NCI-H82 (cell line): ENCODE measurements around the gene ISG20.
"Not testable (repeated sequence)": the region's sequence is repeated elsewhere in the genome, so short reads cannot be mapped to it uniquely, and the experiment has no call there.

Experiments
- DNase-seq: peaks from one replicate; lab custom pipeline; 2025; lab: John Stamatoyannopoulos, UW

ISG20 gene

DNA sequence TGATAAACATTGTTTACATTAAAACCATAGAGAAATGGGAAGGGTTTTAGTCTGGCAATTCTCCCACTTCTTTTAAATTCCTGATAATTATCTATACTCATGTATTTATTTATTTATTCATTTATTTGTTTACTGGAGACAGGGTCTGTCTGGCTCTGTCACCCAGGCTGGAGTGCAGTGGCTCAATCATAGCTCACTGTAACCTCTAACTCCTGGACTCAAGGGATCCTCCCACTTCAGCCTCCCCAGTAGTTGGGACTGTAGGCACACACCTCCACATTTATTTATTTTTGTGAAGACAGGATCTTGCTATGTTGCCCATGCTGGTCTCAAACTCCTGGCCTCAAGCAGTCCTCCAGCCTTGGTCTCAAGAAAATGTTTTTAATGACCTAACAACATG, 20.1 kb upstream of the ISG20 start:
- no peak for DNase-seq

DNA sequence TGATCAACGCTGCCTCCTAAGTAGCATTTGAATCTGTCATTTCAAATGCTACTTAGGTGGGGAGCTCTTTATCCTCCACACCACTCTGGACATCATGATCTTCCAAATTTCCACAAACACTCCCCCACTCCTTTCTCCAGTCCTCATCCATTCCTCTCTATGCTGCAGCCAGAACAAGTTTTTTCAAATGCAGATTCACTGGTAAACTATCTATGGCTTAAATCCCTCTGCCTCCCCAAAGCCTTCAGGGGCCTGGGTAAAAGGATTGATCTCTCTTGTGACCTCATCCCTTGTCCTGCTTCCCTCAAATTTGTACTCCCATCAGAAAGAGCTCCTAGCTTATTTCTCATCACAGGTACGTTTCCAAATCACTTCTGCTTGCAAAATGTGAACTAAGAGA, 19.0 kb upstream of the ISG20 start:
- peak; percentile 38 for DNase-seq

DNA sequence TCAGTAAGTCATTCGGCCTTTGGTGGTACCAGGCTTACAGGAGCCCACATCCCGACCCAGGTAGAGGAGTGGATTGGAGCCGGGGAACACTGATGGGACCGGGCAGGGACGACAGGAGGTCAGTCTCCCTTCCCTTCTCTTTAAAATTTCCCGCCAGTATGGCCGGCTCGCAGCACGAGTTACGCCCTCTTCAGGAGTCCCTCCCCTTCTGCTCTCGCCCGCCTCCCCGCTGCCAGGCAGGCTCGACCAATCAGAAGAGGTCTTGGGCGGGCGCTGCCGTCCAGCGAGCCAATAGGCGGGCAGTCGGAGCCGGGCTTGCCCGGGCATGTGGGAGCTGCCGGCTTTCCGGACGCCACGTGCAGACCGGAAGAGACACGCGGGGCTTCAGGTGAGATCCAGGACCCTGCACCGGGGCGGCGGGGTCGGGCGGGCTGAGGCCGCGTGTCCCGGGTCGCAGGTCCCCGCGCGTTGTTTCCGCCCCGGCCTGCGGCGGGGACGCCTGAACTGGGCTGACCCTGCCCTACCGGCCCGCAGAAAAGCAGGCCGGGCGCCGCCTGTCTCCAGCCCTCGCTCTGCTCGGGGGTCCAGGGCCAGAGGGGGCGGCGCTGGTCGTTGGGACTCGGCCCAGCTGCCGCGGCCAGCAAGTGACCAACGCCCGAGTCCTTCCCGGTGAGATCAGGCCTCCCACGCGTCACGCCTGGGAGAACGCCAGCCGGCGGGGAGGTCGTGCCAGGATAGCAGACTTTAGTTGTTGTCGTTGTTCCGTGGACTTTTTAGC, 17.6 kb upstream of the ISG20 start, which contains the start of gene AEN:
AEN (plus strand) TSS at position 346 of the 778 bp plus-strand sequence. CDS start 4,870 bp downstream, outside the sequence.
- DNase-seq: peak; percentile 98

DNA sequence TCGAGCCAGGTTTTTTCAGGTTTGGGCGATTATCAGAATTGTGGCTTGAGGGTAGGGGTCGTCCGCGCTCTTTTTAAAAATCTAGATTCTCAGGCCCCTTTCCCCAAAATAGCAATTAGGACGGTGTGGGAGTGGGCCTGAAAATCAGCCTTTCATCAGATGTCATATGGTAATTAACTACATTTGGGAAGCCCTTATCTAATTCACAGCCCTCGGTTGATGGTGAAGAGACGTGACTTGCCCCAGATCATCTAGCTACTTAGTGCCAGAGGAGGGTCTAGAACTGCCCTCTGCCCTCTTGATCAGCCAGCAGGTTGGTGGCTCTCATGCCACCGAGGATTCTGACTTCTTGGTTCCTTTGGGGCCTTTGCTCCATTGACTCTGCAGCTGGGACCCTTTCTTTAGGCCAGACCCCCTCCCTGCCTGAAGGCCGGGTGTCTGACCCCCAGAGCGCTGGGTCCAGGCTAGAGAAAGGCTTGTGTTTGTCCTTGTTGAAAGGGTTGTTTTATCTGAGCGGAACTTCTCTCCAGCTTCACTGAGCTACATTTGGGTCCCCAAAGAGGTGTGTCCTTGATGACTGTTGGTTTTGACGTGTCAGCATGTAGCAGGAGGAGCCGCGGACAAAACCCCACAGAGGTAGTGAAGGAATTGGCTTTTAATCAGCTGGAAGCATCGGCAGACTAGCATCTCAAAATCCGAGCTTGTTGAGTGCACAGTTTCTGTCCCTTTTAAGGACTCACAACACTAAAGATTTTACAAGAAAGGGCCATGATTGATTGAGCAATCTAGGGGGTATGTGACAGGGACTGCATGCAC, 16.8 kb upstream of the ISG20 start:
- DNase-seq: peak; percentile 43

DNA sequence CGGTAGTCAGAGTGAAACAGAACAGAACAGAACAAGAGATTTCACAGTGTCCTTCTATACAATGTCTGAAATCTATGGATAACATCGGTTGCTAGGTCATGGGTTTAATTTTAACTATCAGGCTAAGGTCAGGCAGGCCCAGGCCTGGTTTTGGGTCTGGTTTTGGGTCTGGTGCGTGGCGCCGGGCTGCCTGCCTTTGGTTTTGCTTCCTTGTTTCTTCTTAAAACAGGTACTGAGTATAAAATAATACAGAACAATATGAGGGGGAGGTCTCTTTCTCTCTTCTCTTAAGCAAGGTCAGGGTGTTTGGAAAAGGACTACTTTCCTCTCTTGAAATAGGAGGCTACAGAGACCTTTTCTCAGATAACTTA, 16.2 kb upstream of the ISG20 start:
- no peak for DNase-seq

DNA sequence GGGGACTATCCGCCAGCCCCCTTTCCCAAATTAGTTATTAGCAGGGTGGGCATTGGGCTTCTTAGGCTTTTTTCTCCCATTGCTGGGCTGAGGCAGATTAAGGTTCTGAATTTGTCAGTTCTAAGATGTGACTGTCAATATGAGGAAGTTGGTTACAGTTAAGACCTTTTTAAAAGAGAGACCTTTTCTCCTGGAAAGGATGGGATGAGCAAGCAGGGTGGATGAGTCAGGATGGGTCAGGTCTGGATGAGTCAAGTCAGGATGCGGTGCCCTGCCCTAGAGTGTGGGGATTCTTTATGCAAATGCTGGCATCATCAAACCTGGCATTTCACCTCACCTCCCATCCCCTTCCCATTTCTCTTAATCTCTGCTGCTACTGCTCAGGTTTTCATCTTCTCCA, 15.8 kb upstream of the ISG20 start:
- no peak for DNase-seq

DNA sequence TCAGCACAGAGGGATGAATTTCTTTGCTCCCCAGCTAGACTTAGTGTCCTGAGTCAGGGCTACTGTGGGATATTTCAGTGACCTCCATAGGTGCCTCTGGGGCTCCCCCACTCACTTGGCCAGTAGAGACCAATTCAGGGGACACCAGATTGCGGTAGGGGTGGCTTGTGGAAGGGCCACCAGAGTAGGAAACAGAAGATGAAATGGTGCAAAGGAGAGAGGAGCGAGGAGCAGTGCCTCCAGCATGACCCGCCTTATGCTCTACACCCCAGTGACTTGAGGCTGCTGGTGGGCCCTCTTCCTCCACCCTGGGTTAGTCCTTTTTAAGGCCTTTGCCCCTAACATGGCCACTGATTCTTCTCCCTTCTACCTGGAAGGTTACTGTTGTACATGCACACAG, 15.2 kb upstream of the ISG20 start:
- DNase-seq: no peak

DNA sequence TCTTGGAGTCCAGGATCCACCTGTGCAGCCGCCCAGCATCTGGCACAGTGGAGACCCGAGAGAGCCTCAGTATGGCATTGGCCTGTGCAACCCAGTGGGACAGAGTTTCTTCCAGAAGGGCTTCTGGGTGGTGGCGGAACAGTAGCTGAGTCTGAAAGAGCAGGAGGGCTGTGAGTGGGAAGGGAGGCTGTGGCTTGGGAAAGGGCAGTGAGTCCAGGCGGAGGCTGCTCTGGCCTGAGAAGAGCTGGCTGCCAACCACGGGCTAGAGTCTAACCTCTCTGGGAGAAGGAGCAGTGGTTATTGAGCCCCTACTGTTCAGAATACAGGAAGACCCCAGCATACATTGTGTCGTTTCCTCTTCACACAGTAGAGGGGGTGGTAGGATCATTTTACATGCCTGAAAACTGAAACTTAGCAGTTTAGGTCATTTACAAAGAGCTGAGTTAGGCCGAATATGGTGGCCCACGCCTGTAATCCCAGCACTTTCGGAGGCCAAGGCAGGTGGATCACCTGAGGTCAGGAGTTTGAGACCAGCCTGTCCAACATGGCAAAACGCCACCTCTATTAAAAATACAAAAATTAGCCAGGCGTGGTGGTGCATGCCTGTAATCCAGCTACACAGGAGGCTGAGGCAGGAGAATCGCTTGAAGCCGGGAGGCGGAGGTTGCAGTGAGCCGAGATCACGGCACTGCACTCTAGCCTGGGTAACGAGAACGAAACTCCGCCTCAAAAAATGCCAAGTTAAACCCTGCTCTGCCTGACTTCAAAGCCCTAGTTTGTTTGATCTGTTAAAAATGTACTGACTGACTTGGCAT, 14.5 kb upstream of the ISG20 start:
- peak; percentile 10 for DNase-seq

DNA sequence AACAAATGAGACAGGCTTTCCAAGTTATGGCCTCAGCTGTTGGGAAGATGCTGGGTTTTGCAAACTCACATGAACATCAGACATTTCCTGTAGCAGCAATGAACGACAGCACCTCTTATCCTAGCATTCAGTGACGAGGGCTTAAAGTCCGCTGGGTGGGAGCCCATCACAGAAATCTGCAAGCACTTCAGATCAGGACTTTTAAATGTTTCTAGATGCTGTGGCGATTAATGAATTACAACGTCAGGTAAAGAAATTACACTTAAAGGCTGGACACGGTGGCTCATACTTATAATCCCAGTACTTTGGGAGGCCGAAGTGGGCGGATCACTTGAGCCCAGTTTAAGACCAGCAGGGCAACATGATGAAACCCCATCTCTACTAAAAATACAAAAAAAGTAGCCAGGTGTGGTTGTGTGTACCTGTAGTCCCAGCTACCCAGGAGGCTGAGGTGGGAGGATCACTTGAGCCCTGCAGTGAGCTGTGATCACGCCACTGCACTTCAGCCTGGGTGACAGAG, 13.8 kb upstream of the ISG20 start:
- no peak for DNase-seq

DNA sequence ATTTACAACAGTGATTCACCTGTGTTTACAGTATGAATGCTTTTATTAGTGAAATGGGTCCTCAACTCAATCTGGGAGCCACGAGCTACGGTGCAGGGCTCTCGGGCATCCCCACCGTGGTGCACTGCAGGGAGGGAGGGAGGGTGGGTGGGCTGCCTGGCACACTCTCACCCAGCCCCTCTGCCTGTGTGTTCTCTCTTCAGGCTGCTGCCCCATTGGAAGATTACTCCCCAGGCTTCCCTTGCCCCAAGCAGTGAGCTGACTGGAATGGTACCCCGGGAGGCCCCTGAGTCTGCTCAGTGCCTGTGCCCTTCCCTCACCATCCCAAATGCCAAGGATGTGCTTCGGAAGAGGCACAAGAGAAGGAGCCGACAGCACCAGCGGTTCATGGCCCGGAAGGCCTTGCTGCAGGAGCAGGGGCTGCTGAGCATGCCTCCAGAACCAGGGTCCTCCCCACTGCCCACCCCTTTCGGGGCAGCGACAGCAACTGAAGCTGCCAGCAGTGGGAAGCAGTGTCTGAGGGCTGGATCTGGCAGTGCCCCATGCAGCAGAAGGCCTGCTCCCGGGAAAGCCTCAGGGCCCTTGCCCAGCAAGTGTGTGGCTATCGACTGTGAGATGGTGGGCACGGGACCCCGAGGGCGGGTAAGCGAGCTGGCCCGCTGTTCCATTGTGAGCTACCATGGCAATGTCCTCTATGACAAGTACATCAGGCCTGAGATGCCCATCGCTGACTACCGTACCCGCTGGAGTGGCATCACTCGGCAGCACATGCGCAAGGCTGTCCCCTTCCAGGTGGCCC, 12.7 kb upstream of the ISG20 start:
- DNase-seq: no peak

DNA sequence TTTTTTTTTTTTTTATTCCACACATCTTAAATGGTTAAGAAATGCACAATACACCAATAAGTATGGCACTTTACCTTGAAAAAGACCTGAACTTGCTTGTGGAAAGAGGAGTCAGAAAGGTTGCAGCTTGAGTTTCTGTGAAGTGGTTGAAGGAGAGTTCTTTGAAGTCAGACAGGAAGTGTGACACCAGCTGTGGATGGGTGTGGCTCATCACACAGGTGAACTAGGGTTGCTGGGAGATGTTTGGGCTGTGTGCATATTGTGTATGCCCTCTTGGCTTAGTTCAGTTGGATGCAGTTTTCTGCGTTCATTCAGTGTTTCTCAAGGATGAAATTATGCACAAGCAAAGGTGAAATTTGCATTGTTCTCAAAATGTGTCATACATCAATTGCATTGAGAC, 11.4 kb upstream of the ISG20 start:
- no peak for DNase-seq

DNA sequence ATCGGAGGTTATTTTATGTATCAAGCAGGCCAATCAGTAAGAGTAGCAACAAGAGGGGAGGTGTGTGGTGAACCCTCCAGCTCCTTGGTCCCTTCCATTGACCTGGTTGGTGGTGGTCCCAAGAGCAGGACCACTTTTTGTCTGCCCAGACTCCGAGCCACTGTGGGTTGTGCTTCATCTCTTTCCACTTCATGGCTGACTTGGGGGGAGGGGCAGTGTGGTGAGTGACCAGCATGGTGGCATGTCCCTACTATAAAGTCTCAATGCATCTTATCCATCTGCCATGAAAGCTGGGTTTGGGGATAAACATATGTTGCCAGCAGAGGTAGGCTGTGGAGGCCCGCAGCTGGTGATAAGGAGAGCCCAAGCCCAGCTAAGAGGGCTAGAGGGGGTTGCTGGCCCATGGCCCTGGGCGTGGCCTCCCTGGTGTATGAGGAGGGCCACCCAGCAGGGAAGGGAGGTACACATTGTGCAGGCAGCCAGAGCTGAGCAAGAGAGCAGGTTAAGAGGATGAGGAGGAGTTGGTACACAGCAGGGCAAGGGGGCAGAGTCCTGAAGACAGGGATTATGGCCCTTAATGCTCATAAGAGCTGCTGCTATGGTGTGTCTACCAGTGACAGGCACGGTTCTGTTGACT, 10.7 kb upstream of the ISG20 start:
- DNase-seq: no peak

DNA sequence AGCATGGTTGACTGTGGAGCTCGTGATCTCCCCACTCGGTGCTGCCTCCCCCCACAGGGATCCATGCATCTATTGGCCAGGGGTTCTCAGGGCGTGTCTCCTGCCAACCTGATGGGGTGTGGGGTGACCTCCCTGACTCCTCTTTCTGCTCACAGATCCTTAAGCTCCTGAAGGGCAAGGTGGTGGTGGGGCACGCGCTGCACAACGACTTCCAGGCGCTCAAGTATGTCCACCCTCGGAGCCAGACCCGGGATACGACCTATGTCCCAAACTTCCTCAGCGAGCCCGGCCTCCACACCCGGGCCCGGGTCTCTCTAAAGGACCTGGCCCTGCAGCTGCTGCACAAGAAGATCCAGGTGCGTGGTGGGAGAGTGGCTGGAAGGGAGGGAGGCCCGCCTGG, 9.7 kb upstream of the ISG20 start:
- no peak for DNase-seq

DNA sequence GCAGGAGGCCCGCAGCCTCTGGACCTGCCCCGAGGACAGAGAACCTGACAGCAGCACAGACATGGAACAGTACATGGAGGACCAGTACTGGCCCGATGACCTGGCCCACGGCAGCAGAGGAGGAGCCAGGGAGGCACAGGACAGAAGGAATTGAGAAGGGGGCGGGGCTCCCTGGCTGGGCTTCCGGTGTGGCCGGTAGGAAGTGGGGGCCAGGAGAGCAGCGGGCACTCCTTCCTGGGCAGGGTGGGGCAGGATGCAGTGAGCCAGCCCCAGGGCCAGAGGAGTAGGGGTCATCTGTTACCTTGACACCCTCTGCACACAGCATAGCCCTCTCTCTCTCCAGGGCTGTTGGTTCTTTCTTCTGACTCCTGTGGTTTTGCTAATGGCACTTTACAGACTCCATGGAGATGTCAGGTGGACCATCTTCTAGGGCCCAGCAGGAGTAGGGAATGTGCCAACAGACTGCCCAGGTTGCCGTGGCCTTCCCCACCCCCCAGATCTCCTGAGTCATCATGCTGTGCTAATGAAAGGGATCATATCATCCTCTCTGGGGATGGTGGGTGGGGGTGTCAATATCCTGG, 8.6 kb upstream of the ISG20 start:
- no peak for DNase-seq

DNA sequence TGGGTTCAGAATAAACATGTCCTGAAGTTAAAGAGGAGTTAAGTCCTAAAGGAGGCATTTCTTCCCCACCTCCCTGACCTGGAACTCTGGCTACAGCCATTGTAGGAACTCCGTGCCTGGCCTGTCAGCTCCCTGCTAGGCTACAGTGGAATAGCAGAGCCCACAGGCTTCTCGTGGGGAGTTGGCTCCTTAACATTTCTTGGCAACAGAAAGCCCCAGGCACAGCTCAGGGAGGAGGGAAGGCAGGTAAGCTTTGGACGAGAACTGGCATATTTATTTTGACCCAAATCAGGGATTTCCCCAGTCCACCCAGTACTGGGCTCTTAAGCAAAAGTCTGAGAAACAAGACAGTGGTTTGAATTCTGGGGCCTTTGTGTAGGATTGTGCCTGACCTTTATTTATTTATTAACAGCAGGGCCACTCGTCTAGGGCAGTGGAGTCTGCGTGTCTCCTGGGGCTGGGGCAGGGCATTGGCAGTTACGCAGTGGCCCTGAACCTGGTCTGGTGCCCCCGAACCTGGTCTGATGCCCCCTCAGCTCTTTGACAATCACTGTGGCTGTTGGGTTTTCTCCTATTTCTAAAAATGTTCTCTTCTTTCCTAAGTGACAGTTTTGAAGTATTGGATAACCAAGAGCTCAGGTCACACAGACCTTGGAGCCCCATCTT, 7.9 kb upstream of the ISG20 start:
- DNase-seq: no peak

DNA sequence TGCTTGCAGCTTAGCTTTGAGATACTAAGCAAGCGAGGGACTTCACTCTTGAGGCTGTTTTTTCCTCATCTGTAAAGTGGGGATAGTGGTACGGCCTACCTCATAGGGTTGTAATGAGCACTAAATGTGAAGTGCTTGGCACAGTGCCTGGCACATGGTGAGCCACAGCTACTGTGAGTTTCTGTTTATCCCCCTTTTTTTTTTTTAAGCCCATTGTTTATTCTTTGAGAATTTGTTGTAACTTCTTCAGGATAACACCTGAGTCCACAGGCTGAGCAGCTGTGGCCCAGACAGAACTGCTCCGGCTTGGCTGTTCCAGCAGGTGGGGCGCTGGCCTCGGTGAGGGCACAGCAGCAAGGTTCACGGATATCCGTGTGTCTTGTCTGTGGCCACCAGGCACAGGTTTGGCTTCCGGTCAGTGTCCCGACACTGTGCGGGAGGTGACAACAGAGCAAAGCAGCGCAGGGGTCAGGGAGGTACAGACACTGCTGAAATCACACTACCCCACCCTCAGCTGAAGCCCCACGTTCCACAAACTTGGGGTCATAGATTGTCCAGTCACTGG, 7.3 kb upstream of the ISG20 start:
- DNase-seq: no peak

DNA sequence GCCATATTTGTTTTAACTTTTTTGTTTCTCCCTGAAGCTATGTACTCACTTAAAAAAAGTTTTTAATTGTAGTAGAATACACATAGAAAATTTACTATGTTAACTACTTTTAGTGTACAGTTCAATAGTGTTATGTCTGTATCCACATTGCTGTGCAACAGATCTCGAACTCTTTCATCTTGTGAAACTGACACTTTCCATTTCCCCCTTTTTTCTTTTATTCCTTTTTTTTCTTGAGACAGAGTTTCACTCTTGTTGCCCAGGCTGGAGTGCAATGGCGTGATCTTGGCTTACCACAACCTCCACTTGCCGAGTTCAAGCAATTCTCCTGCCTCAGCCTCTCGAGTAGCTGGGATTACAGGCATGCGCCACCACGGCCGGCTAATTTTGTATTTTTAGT, 6.0 kb upstream of the ISG20 start:
- not testable (repeated sequence) for DNase-seq

DNA sequence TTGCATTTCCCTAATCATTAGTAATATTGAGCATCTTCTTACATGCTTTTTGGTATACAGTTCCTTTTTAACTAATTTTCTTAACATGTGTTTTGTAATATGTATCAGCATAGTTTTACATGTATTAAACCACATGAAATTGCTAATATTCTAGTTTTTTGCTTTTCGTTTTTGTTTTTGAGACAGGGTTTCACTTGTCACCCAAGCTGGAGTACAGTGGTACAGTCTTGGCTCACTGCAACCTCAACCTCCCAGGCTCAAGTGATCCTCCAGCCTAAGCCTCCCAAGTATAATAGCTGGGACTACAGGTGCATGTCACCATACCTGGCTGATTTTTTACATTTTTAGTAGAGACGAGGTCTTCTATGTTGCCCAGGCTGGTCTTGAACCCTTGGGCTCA, 4.4 kb upstream of the ISG20 start:
- no peak for DNase-seq

DNA sequence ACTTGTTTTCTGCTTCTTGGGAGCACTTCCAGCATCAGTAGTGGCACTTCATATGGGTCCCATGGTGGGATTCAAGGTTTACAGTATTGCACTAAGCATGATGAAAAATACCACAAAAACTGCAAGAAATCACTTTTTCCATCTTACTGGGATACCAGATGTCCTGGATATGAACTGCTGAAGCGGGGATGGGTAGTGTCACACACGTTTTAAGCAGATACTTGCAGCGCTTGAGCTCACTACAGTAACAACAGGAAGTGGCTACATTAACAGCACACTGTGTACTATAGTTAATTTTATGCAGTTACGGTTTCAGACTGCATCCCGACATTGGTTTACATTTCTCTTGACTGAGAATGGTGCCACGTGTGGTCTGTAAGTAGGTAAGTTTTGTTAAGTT, 3.5 kb upstream of the ISG20 start:
- DNase-seq: no peak

DNA sequence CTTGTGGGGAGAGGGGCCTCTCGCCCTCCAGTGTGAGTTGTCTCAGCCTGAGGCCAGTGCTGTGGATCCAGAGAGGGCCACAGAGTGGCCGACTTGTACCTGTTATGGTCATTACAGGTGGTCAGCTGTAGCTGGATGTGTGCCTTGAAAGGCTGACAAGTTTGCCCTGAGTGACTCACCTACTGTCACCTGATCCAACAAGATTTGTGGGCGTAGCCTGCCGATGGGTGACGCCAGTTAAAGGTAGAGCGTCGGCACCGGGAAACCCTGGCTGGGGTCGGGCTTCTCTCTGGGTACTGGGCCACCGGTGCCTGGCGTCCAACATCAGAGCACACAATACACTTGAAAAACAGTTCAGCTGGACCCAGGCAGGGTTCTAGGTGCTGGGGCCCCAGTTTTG, 2.8 kb upstream of the ISG20 start:
- no peak for DNase-seq
